Measurements from ENCODE around the gene ZNF292.

GRCh38 chr6:87165185-87165584, 9.8 kb downstream of the ZNF292 start:
- TF ChIP-seq POLR2A (IDR thresholded peaks at IDR 0.05; ENCODE audit: low read depth, low read length) (no peak), POLR2AphosphoS5 (IDR thresholded peaks at IDR 0.05; ENCODE audit: low read depth, low read length) (no peak), TAF1 (IDR thresholded peaks at IDR 0.05; ENCODE audit: borderline replicate concordance, low read depth, low read length) (no peak)

All from GM12892 (cell line).